ENCODE data around the gene CARHSP1.
A peak's percentile ranks its signal among the peaks of the same experiment; 100 is the strongest.
"Not testable (repeated sequence)": the region's sequence is repeated elsewhere in the genome, so short reads cannot be mapped to it uniquely, and the experiment has no call there.

CARHSP1 gene

GRCh38 chr16:8868416-8869211 lies at the start of gene CARHSP1:
Gene CARHSP1 (minus strand): TSS chr16:8869006. CDS start chr16:8859328, 9,678 bp downstream.
- DNase-seq: peak; percentile 65 to 70

GRCh38 chr16:8917336-8917735 lies 48.5 kb upstream of the CARHSP1 start:
- DNase-seq: not testable (repeated sequence)

GRCh38 chr16:8916541-8917225 lies 47.9 kb upstream of the CARHSP1 start:
- DNase-seq: no peak

DNA sequence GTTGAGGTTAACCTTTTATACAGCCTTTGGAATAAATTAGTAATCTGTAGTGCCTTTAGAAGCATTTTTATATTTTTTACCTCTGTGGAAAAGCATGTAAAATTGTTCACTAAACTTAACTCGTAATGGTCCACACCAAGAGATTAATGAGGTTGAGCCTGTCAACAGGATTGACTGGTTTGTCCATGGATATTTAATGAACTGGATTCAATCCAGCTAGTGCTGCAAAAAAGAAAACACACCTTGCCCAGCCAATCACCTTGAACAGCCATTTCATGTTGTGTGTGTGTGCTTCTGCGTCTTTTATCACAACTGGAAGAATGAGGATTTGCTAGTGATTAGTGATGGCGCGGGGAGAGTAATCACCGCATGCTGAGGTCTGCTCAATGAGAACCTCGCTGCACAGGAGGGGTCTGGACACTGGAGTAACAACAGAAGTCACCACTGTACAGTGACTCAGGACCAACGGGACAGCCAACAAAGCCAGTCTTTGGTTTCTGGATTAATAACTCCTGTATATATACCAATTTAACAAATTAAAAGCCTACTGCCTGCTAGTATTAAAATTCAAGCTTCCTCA lies 47.0 kb upstream of the CARHSP1 start:
- no peak for DNase-seq

GRCh38 chr16:8914098-8914497 lies 45.3 kb upstream of the CARHSP1 start:
- no peak for DNase-seq

GRCh38 chr16:8912793-8913192 lies 44.0 kb upstream of the CARHSP1 start:
- DNase-seq: no peak

DNA sequence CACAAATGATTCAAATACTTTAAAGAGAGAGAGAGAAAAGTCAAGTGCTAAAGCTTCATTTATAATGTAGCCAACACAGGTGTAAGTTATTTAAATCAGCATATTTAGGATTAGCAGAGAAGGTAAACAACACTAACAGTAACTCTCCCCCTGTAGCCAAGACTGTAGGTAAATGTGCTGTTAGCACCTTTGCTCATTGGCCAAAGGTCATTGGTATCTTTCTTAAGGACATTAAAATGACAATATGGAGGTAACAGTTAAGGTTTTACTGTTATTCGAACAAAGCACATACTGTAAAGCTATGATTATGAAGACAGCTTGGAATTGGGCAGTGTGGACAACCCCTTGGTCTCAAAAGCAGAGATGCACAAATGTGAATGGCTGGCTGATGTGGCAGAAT lies 42.0 kb upstream of the CARHSP1 start:
- DNase-seq: no peak

GRCh38 chr16:8908810-8909468 lies 40.1 kb upstream of the CARHSP1 start:
- DNase-seq: no peak

- no peak for DNase-seq
Observed at GRCh38 chr16:8907096-8907495, 38.3 kb upstream of the CARHSP1 start.

DNA sequence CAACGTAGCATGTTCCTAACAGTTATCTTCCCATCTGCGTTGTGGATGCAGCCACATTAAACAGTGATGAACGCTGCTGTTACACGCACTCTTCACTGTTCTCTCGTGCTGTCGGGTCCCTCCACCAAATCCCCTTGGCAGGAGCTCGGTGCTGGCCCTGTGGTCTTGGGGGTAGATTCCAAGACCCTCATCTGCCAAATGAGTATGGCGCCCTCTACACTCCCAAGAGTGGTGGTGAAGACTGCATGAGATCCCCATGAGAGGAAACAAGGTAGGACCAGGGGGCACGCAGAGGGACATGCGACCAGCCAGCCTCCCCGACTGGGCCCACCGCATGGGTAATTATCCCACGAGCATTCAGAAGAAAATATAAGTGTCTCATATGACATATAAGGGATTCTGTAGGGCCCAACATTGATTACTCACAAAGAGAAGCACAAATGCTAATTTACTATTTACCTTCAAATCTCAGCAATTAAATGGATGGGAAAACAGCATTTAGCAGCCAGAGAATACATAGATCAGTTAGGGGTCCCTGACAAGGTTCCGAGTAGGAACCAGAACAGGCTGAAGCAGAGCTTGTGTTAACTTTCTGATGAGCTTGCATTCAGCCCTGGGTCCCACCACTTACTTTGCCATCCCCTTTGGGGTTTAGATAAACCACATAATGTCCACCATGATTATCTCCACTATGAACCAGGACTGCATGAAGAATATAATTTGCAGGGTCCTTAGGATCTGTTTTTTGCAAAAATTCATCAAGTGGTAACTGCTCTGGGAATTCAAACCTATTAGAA lies 37.2 kb upstream of the CARHSP1 start:
- DNase-seq: no peak

DNA sequence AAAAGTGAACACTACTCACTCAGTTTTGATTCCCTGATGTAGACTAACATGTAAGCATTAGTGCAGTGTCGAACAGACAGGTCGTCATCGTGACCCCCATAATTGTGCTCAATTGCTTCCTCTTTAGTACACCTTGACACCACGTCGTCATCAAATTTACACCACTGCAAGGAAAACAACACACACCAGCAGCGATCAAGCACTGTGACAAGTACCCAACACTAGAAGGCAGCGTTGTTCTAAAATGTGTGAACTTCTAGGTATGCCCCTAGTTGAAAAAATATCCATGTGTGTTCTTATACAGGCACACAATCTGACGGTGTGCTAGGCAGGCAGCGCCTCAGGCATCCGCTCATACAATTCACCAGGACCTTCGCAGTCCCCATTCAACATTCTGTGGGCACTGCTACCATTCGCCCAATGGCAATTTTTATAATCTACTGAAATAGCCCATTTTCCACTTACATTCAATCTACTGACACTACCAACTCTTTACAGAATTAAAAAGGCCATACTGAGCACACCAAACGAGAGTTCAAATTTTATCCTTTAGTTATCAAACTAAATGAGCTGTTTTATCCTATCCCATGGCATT lies 36.5 kb upstream of the CARHSP1 start:
- peak; percentile 41 to 51 for DNase-seq

DNA sequence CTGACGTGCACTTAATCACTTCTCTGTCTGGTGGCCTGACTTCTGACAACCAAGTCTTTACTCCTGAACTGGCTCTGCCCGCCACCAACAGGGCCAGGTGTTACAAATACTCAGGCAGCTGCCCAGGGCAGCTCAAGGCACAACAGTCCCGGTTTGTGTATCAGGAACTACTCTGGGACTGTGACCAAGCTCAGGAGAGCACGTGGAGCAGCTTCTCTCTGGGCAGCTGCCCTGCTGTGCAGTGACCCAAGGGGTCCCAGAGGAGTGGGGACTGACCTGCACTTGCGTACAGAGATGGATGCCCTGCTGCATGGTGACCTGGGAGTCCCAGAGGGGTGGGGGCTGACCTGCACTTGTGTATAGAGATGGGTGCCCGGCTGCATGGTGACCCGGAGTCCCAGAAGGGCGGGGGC lies 35.2 kb upstream of the CARHSP1 start:
- no peak for DNase-seq

- DNase-seq: no peak
Observed at GRCh38 chr16:8903004-8903403, 34.2 kb upstream of the CARHSP1 start.

- no peak for DNase-seq
Observed at GRCh38 chr16:8901320-8901861, 32.6 kb upstream of the CARHSP1 start.

- no peak for DNase-seq
Observed at GRCh38 chr16:8900343-8900742, 31.5 kb upstream of the CARHSP1 start.

DNA sequence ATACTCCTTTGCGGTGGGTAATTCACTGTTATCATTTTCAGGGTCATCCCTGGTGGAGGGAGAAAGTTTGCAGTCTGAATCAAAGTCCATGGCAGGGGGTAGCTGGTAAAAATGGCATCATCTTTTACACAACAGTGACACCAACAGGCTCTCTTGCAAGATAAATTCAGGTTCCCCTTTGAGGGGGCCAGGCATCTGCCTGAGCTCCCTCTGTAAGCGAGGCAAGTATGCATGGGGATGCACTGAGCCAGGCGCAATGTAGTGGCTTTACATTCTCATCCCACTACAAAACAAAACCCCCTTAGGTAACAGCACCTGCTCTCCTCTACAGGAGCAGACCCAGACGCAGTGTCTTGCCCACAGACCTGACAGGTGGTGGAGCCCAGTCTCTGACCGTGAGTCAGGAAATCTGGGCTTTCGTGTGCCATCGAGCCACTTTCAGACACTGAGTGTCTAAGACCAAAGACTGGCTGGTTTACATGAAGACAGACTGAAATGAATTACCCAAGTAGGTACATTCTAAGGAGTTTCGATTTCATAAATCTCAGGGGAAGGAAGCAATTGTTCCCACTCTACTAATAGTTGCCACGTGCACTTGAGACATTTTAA lies 31.0 kb upstream of the CARHSP1 start:
- DNase-seq: no peak

DNA sequence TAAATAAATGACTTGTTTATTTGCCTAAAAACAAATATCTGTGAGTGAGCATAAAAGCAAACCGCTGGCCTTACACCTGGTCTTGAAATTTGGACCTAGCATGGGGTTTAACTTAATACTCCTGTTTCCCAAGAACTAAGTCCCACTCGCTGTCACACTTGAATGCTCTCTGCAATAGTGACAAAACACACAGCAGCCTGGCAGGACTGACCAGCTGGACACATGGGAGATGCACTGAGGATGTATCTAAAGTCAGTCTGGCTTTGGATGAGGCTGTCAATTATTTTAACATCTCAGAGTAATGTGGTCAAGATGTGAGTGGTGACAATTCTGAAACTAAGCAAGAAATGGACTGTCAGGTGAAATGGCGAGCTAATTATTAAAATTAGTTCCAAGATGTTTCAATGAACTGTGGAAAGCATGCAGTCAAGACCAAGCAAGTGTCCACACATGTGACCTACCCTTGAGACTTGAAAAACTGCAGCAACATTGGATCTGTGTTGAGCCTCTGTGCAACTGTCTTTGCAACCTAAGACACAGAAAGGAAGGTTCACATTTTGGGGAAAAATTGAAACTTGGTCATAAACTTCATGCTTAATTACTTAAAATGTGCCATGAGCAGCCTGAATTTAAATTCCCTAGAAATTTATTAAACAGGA lies 30.0 kb upstream of the CARHSP1 start:
- no peak for DNase-seq

- no peak for DNase-seq
Observed at GRCh38 chr16:8894736-8895334, 26.0 kb upstream of the CARHSP1 start.

DNA sequence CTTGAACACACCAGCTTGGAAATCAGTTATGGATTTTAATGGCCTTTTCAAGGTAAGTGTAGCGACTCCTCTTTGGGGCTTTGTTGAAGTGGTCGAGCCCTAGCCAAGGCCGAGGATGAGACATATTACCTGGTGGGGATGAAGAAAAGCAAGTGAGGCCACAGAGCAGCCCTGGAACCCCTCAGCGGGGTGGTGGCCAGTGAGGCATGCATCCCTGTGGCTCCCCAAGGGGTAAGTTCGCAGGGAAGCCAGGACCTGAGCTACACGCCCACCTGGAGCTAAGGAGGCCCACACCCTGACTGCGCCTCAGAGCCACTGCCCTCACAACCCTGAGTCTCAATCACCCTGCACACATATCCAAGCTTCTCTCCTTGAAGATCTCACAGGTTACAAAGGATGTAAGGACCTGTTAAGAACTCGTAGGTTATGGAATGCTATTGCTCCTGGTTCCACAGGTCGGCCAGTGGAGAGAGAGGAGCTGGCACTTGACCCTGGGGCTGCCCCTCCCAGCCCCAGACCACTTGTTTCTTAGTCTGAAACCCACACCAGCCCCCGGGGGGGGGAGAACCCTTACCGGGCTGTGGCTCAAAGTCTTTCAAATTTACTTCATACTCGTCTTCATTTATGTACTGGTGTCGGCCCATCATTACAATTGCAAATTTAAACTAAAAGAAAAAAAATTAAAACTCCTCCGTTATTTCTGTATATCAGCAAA lies 25.3 kb upstream of the CARHSP1 start:
- no peak for DNase-seq

DNA sequence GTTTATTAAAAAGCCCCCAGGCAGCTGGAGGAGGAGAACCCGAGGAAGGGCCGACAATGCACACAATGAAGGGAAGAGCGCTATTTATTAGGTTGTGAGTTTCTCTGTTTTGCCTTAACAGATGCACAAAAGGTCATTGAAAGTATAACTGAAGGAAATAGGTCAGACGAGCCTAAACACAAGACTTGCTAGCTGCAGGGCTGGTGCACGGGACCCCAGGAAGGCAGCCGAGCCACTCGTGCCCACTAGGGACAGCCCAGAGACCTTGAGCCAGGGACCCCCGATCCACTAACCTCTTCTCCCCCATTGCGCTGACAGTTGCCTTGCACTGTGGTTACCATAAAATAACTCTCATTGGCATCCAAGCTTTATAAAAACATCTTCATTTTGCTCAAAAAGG lies 24.6 kb upstream of the CARHSP1 start:
- no peak for DNase-seq

All from Kasumi-1 (cell line).